PFSK-1 (cell line): Measurements from ENCODE around the gene GDPD4.

Experiments
- FOXP2 ChIP-seq: optimal IDR thresholded peaks from 2 replicates; pipeline ENCODE3; 2011; ENCODE audit warnings: borderline replicate concordance, control low read depth, inconsistent platforms; ENCODE audit not compliant: insufficient read depth; ENCODE audit errors: extremely low read length, extremely low read depth
- POLR2AphosphoS5 ChIP-seq: IDR thresholded peaks from 2 replicates; pipeline ENCODE4 v1.6.1; 2012; ENCODE audit warnings: low read depth, mild to moderate bottlenecking, control low read depth, low read length, moderate library complexity
- REST ChIP-seq, 2 experiments: IDR thresholded peaks; 2 replicates each; pipeline versions ENCODE4 v1.6.1 to v1.8.0; 2011 to 2012; ENCODE audit warnings: low read depth in 2 of 2, low read length in 2 of 2, control low read depth in 1 of 2, inconsistent platforms in 1 of 2, mild to moderate bottlenecking in 1 of 2, moderate library complexity in 1 of 2; ENCODE audit not compliant: insufficient read depth in 1 of 2
- SIN3A ChIP-seq: IDR thresholded peaks from 2 replicates; pipeline ENCODE4 v1.6.1; 2012; ENCODE audit warnings: mild to moderate bottlenecking, low read length, moderate library complexity, borderline replicate concordance; ENCODE audit not compliant: insufficient read depth
- TAF1 ChIP-seq: IDR thresholded peaks from 2 replicates; pipeline ENCODE4 v1.6.1; 2012; ENCODE audit warnings: low read length, control low read depth, borderline replicate concordance; ENCODE audit not compliant: insufficient read depth

GDPD4 gene

GRCh38 chr11:77340501-77340900, 39.0 kb upstream of the GDPD4 start:
- TF ChIP-seq FOXP2 (no peak), TAF1 (no peak), POLR2AphosphoS5 (no peak), SIN3A (no peak), REST (IDR thresholded peaks at IDR 0.05; ENCODE audit: insufficient read depth in 1 of 2, low read depth in 2 of 2, low read length in 2 of 2) (no peak)

- no peak for TF ChIP-seq TAF1
- no peak for TF ChIP-seq FOXP2
- TF ChIP-seq SIN3A = no peak
- TF ChIP-seq REST (IDR thresholded peaks at IDR 0.05; ENCODE audit: insufficient read depth in 1 of 2, low read depth in 2 of 2, low read length in 2 of 2) = no peak
- TF ChIP-seq POLR2AphosphoS5 = no peak
Observed at GRCh38 chr11:77332259-77332658, 30.8 kb upstream of the GDPD4 start.

GRCh38 chr11:77325159-77325558, 23.7 kb upstream of the GDPD4 start:
- TF ChIP-seq SIN3A = no peak
- TF ChIP-seq POLR2AphosphoS5 = no peak
- TF ChIP-seq FOXP2 = no peak
- no peak for TF ChIP-seq TAF1
- no peak for TF ChIP-seq REST (IDR thresholded peaks at IDR 0.05; ENCODE audit: insufficient read depth in 1 of 2, low read depth in 2 of 2, low read length in 2 of 2)

GRCh38 chr11:77324508-77324907, 23.0 kb upstream of the GDPD4 start:
- TF ChIP-seq REST (IDR thresholded peaks at IDR 0.05; ENCODE audit: insufficient read depth in 1 of 2, low read depth in 2 of 2, low read length in 2 of 2) = no peak
- TF ChIP-seq TAF1 = no peak
- no peak for TF ChIP-seq SIN3A
- no peak for TF ChIP-seq FOXP2
- TF ChIP-seq POLR2AphosphoS5 = no peak
